GM10266 (cell line): ENCODE results near the gene TMEM255B.

ENCODE experiments used
- DNase-seq: peaks from one replicate; pipeline ENCODE4 v3.0.0; 2012; ENCODE audit errors: extremely low spot score
- CTCF ChIP-seq: IDR thresholded peaks from 2 replicates; pipeline ENCODE4 v1.5.1; 2012; ENCODE audit warnings: mild to moderate bottlenecking, low read depth; ENCODE audit not compliant: control insufficient read depth, insufficient read depth; ENCODE audit errors: missing control alignments

The TMEM255B gene

GRCh38 chr13:113753171-113753570 is 5.9 kb upstream of the TMEM255B start:
- DNase-seq, result no peak
- no peak for TF ChIP-seq CTCF

- no peak for DNase-seq
These were observed 4.8 kb upstream of the TMEM255B start for GRCh38 chr13:113754242-113754641.

GRCh38 chr13:113754691-113755090 is 4.3 kb upstream of the TMEM255B start:
- no peak for TF ChIP-seq CTCF
- DNase-seq, result no peak

More at GRCh38 chr13:113754242-113754641, 4.8 kb upstream of the TMEM255B start:
- TF ChIP-seq CTCF, result no peak

- TF ChIP-seq CTCF, result no peak
- DNase-seq, result no peak
These were observed 2.5 kb upstream of the TMEM255B start for GRCh38 chr13:113756441-113757097.

- no peak for DNase-seq
- TF ChIP-seq CTCF, result no peak
These were observed 605 bp downstream of the TMEM255B start for GRCh38 chr13:113759525-113760137.

- no peak for DNase-seq
- no peak for TF ChIP-seq CTCF
These were observed 2.1 kb downstream of the TMEM255B start for GRCh38 chr13:113761136-113761535.

GRCh38 chr13:113762075-113762474 is 3.0 kb downstream of the TMEM255B start:
- TF ChIP-seq CTCF, result no peak

More at GRCh38 chr13:113762075-113762474, 3.0 kb downstream of the TMEM255B start:
- no peak for DNase-seq
